ENCODE results near the gene SPATA21.

DNA sequence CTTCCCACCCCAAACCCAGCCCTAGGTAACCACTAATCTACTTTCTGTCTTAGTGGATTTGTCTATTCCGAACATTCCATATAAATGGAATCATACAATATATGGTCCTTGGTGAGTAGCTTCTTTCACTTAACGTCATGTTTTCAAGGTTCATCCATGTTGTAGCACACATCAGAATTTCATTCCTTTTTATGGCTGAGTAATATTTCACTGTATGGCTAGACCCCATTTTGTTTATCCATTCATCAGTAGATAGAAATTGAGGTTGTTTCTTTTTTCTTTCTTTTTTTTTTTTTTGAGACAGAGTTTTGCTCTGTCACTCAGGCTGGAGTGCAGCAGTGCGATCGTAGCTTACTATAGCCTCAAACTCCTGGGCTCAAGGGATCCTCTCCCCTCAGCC is 3.2 kb downstream of the SPATA21 start:
- TF ChIP-seq CTCF (IDR thresholded peaks at IDR 0.05): no peak
- no peak for TF ChIP-seq POLR2A (IDR thresholded peaks at IDR 0.05)
